Natural killer cell (primary cell): Measurements from ENCODE around the gene NAB1. TPM values are rescaled to one million over a fixed set of nuclear protein-coding genes. Genes with fewer than 3 reads are reported as not detected.

Source experiments
- ATAC-seq, 3 donors: fragments of 150-1000 bp in 2 of 3; fragments of 200-7000 bp in 1 of 3; cut with Tn5 transposase; 1 replicate in 1 of 3; 2 replicates in 2 of 3; pipeline ENCODE4 v1.10.0; 2021; ENCODE audit warnings: mild to moderate bottlenecking in 2 of 3, moderate library complexity in 2 of 3
- DNase-seq, 2 donors: peaks; one replicate each; pipeline versions ENCODE4 v3.0.0 to v3.0.0-alpha.2; 2013 to 2021; ENCODE audit warnings: mixed read lengths in 1 of 2
- H3K27ac ChIP-seq: one replicate; pipeline ENCODE4 v1.5.1; 2013; ENCODE audit warnings: mild to moderate bottlenecking, low read length
- H3K27me3 ChIP-seq: one replicate; pipeline ENCODE4 v1.6.1; 2013; ENCODE audit warnings: low read length; ENCODE audit not compliant: control insufficient read depth, insufficient read depth
- H3K36me3 ChIP-seq: one replicate; pipeline ENCODE4 v1.6.1; 2013; ENCODE audit warnings: low read length; ENCODE audit not compliant: control insufficient read depth, insufficient read depth
- H3K4me1 ChIP-seq: one replicate; pipeline ENCODE4 v1.6.1; 2013; ENCODE audit warnings: low read length; ENCODE audit not compliant: control insufficient read depth, insufficient read depth
- H3K4me3 ChIP-seq: one replicate; pipeline ENCODE4 v1.5.1; 2013; ENCODE audit warnings: low read length
- H3K9me3 ChIP-seq: one replicate; pipeline ENCODE4 v1.6.1; 2013; ENCODE audit warnings: low read length; ENCODE audit not compliant: control insufficient read depth, insufficient read depth
- H3K27ac Mint-ChIP-seq, 2 donors: one replicate each; pipeline ENCODE4 v1.8.0; 2022; ENCODE audit warnings: mild to moderate bottlenecking in 2 of 2, mixed read lengths in 2 of 2, moderate library complexity in 1 of 2
- H3K27me3 Mint-ChIP-seq, 2 donors: one replicate each; pipeline ENCODE4 v1.8.0; 2022; ENCODE audit warnings: low read depth in 2 of 2, mixed read lengths in 2 of 2
- H3K36me3 Mint-ChIP-seq: one replicate; pipeline ENCODE4 v1.8.0; 2022; ENCODE audit warnings: mixed read lengths
- H3K4me1 Mint-ChIP-seq, 2 donors: one replicate each; pipeline ENCODE4 v1.8.0; 2022; ENCODE audit warnings: mixed read lengths in 2 of 2
- H3K4me3 Mint-ChIP-seq: one replicate; pipeline ENCODE4 v1.8.0; 2022; ENCODE audit warnings: mild to moderate bottlenecking, moderate library complexity, mixed read lengths
- H3K9me3 Mint-ChIP-seq, 2 donors: one replicate each; pipeline ENCODE4 v1.8.0; 2022; ENCODE audit warnings: mixed read lengths in 2 of 2
- WGBS: methylation state at CpG from one replicate; pipeline ENCODE4 v1.1.7; 2013; ENCODE audit warnings: missing lambda C conversion rate; ENCODE audit not compliant: insufficient coverage; 5-methylcytosine and 5-hydroxymethylcytosine counted together
- intact Hi-C: fragments of 100-400 bp; cut with micrococcal nuclease; formaldehyde crosslinking; loops from one replicate; pipeline ENCODE4 v1.14.2; 2022
- total RNA-seq, 4 donors: library from RNA; stranded (reverse); fragments of 120-200 nt in 1 of 4; gene quantifications; one replicate each; pipeline versions ENCODE4 v1.2.3 to v1.2.4, GENCODE V29; 2013 to 2022
- TF ChIP-seq, protein P1 (sequence below): fragments of 200-600 bp; IDR thresholded peaks from one replicate; pipeline ENCODE4 v1.8.0; 2022; ENCODE audit warnings: antibody characterized with exemption

Gene NAB1
- total RNA-seq, 3 donors from 2014 or later (not counting 1 experiment from before 2014, with no cell fraction given): 31.2 to 42.0 (median 37.8) TPM

DNA sequence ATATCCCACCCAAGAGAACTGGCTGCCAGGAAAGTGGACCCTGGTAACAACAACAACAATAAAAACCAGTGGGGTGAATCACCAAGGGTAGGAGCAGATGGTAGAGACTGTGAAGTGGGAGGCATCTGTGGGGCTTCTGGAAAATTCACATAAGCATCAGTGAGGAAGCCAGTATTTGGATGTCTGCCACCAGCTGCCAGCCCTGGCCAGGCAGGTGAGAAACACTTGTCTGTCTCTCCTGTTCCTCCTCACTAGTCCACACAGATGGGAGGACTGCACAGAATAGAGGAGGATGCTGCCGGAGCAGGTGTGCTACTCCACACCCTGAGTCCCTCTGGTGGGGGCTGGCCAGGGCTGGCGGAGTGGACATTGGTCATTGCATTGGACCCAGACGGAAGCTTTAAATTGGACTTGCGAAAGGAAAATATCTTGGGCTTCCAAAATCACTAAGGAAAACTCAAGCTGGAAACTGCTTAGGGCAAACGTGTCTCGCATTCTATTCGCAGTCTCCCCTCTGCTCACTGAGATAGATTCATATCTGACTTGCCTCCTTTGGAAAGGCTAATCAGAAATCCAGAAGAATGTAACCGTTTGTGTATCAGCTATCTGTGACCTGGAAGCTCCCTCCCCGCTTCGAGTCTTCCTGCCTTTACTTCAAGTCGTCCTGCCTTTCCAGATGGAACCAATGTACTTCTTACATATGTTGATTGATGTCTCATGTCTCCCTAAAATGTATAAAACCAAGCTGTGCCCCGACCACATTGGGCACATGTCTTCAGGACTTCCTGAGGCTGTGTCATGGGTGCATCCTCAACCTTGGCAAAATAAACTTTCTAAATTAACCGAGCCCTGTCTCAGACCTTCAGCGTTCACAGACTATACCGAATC lies 69.1 kb downstream of the NAB1 start:
- 89% methylated on average over 15 of the region's 15 CpGs for WGBS
- H3K4me3 Mint-ChIP-seq: no peak overlapping the region
- intact Hi-C loops: no loop called here

DNA sequence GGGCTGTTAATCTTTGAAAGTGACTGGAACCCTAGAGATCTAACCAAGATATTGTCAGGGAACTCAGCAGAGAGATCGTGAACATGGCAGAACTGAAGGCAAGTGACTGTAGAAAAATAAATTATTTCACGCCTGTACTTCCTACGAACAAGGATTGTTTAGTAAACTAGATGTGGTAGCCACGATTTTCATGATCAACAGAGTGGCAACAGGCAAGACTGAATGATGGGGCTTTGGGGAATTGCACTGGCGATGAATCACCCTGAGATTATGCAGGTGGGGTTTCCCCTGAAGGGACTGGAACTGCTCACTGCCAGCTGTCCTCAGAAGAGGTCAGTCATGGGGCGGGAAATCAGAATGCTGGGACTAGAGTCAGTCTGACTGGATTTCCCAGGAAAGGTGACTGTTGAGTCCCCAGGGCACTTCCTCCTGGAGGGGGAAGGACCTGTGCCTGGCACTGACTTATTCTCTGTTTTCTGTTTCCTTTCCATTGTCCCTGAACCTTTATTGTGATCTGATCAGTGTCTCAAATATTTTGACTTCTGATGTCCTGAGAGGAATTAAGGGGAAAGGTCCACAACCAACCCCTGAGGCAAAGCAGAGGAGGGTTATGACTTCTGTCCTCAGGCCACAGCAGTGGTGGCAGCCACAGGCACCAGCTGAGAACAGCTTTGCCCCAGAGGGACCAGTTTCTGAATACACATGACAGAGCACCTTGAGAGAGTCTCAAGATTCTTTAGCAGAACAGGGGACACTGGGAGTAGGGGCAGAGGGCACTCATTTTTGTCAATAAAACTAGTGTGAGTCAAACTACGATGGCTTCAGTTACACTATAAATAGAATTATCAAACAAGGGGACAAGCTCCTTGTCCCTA lies 70.0 kb downstream of the NAB1 start:
- TF ChIP-seq, protein P1, sequence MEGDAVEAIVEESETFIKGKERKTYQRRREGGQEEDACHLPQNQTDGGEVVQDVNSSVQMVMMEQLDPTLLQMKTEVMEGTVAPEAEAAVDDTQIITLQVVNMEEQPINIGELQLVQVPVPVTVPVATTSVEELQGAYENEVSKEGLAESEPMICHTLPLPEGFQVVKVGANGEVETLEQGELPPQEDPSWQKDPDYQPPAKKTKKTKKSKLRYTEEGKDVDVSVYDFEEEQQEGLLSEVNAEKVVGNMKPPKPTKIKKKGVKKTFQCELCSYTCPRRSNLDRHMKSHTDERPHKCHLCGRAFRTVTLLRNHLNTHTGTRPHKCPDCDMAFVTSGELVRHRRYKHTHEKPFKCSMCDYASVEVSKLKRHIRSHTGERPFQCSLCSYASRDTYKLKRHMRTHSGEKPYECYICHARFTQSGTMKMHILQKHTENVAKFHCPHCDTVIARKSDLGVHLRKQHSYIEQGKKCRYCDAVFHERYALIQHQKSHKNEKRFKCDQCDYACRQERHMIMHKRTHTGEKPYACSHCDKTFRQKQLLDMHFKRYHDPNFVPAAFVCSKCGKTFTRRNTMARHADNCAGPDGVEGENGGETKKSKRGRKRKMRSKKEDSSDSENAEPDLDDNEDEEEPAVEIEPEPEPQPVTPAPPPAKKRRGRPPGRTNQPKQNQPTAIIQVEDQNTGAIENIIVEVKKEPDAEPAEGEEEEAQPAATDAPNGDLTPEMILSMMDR: no peak
- H3K4me3 Mint-ChIP-seq: no peak overlapping the region
- H3K27ac ChIP-seq: no peak overlapping the region
- no peaks in the 10 kb centered on the region for H3K36me3 ChIP-seq
- H3K9me3 ChIP-seq: no peaks in the 10 kb centered on the region
- WGBS: 50% methylated on average over 6 of the region's 7 CpGs
- no peaks in the 10 kb centered on the region for H3K9me3 Mint-ChIP-seq
- H3K27ac Mint-ChIP-seq: no peak overlapping the region
- DNase-seq: peak in 1 of 2 donors; percentile 11
- peaks cover 4 to 9% of the 10 kb centered on the region in 2 donors for H3K27me3 Mint-ChIP-seq
- H3K4me1 ChIP-seq: no peaks in the 10 kb centered on the region
- H3K4me1 Mint-ChIP-seq: no peaks in the 10 kb centered on the region
- H3K27me3 ChIP-seq: no peaks in the 10 kb centered on the region
- intact Hi-C loops: no loop called here
- peak in 1 of 3 donors; percentile 44 for ATAC-seq
- H3K4me3 ChIP-seq: no peak overlapping the region
- H3K36me3 Mint-ChIP-seq: no peaks in the 10 kb centered on the region

More for the DNA sequence above, 69.1 kb downstream of the NAB1 start:
- Histone ChIP-seq H3K36me3 (no peaks in the 10 kb centered on the region), H3K27me3 (no peaks in the 10 kb centered on the region), H3K4me3 (no peak overlapping the region), H3K9me3 (no peaks in the 10 kb centered on the region), H3K4me1 (no peaks in the 10 kb centered on the region), H3K27ac (no peak overlapping the region)
- TF ChIP-seq, protein P1: no peak
- DNase-seq: no peak
- no peak overlapping the region for H3K27ac Mint-ChIP-seq
- H3K9me3 Mint-ChIP-seq: no peaks in the 10 kb centered on the region
- H3K36me3 Mint-ChIP-seq: no peaks in the 10 kb centered on the region
- ATAC-seq: no peak
- H3K27me3 Mint-ChIP-seq: peaks cover 4 to 9% of the 10 kb centered on the region in 2 donors
- no peaks in the 10 kb centered on the region for H3K4me1 Mint-ChIP-seq

DNA sequence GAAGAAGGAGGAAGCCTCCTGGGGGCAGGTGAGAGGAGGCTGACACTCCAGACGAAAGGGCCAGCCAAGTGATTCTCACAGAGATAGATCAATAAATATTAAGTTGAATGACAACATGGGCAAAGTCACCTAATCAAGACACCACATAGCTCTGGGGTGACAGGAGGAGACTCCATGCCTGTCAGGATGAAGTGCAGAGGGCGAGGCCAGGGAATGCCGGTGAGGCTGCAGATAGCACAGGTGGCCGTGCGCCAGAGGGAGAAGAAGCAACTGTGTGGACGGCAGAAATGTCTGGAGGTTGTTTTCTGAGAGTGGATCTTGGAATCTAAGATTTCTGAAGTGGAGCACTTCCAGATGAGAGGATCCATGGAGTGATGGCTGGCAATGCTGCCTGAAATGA lies 71.4 kb downstream of the NAB1 start:
- Mint-ChIP-seq H3K9me3 (no peaks in the 10 kb centered on the region), H3K27me3 (peaks cover 4 to 9% of the 10 kb centered on the region in 2 donors), H3K4me1 (no peaks in the 10 kb centered on the region), H3K36me3 (no peaks in the 10 kb centered on the region), H3K4me3 (no peak overlapping the region), H3K27ac (no peak overlapping the region)
- 73% methylated on average over 5 of the region's 6 CpGs for WGBS
- H3K4me1 ChIP-seq: no peaks in the 10 kb centered on the region
- H3K27ac ChIP-seq: no peak overlapping the region
- no peak for DNase-seq
- no peaks in the 10 kb centered on the region for H3K27me3 ChIP-seq
- no peaks in the 10 kb centered on the region for H3K36me3 ChIP-seq
- TF ChIP-seq, protein P1: no peak
- ATAC-seq: no peak
- intact Hi-C loops: no loop called here
- H3K9me3 ChIP-seq: no peaks in the 10 kb centered on the region
- H3K4me3 ChIP-seq: no peak overlapping the region
